GM18508 (cell line): ENCODE data around the gene TK2.

Experiments used
- ATAC-seq: cut with Tn5 transposase; IDR thresholded peaks from one replicate; pipeline ENCODE4 v1.9.1; 2021; ENCODE audit warnings: moderate number of reproducible peaks; ENCODE audit not compliant: insufficient read depth, unreplicated experiment

The TK2 gene

DNA sequence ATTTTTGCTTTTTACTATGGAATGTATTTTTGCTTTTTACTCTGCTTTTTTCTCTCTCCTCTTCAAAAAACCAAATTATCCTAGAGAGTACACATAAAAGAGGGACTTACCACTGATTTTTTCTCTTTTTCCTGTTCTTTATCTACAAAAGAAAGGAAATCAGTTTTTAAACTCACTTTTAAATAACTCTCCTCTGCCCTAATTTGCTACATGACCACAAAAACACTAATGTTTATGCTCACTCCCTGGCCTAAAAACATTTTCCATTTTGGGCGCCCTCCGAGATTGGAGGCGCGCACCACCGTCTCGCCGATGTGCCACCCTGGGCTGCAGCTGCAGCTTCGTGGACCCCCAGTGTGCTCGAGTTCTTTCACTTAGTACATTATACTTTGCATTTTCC, 1.1 kb downstream of the TK2 start:
- no peak for ATAC-seq

DNA sequence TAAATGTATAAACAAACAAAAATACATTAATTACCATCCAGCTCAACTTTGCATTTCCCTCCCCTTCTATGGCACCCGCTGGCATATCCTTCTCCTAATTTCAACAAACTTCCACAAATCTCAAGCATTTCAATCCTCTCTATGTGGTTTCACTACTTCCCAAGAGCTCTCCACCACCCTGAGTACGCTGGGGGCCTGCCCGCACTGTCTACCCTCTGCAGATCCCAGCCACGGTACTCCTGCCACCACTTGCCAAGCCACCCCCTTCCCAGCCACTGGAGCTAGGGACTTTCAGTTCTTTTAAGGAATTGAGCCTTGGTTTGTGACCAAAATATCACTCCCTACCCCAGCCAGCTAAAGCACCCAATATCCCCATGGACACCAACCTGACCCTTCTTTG, 1.9 kb downstream of the TK2 start:
- ATAC-seq, result no peak

DNA sequence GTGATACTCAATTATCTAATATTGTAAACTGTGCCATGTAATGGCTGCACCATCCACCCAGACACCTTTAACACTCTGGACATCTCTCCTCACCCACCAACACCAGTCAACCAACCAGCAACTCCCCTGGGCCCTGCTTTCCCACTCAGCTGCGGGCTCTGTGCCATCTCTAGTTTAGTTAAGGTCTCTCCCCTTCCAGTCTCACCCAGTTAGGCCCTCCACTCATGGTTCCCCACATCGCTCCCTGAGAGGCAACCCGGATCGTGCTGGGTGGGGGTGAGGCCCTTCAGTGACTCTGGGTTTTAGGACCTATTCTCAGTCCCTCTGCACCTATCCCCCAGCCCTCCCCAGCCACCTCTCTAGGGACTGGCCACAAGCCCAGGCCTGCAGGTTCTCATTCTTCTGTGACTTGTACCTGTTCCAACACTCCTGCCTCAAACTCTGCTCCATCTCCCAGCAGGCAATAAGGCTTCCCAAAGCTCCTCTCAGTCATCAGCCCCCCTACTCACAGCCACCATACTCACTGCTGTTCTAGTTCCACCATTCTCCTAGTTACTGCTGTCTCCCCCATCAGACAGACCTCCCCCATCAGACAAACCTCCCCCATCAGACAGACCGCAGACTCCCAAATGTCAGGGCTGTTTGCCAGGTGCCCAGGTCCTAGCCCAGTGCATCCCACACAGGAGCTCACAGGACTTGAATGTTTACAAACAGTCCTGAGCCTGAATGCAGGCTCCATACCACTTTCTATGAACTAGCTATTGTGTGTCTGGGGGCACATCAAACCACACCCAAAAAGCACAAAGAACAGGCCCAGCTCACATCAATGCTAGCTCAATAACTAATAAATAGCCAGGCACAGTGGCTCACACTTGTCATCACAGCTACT, 2.6 kb downstream of the TK2 start:
- ATAC-seq, result no peak

DNA sequence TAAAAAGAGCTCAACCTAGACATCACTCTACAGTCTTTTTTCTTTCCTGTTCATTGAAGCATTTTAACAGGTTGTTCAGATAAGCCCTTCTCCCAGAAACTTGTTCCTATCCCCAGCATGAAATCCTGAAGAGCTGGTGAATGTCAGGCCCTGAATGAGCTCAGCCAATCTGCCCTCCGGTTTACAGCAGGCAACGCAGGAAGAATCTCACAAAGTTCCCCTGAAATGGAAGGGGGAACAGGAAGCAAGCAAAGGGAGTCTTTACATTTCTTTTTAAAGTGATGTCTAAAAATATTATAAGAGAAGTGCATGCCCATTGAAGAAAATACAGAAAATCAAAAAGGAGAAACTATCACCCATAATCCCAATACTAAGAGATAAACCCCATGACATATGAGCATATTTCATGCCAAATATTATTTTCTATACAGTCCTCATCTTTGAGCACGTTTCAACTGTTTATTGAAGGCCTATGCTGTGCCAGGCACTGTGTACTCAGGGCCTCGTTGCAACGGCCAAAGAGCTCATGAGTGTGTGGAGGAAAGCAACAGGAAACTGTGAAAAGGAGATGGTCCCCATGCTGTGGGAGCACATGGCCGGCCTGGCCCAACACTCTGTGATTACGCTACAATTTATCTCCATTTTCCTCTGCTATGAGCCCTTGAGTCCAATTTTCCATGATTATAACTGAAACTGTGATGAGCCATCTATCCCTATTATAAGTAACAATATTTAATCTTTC, 5.7 kb downstream of the TK2 start:
- no peak for ATAC-seq

DNA sequence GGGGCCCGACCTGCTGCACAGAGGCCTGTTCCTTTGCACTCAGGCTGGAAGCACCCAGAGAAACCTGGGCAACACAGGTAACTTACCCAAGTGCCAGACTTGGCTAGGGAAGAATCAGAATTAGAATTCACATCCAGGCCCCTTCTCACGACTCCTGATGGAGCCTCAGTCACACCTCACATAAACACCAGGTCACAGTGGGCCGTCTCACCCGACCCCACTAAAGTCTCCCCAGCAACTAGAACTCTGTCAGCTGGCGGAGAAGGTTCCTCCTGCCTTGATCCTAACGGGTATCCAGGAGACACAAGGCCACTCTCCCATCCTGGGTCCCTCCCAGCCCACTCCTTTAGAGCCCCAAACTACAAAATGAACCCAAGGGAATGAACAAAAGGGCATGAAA, 6.4 kb downstream of the TK2 start:
- no peak for ATAC-seq

DNA sequence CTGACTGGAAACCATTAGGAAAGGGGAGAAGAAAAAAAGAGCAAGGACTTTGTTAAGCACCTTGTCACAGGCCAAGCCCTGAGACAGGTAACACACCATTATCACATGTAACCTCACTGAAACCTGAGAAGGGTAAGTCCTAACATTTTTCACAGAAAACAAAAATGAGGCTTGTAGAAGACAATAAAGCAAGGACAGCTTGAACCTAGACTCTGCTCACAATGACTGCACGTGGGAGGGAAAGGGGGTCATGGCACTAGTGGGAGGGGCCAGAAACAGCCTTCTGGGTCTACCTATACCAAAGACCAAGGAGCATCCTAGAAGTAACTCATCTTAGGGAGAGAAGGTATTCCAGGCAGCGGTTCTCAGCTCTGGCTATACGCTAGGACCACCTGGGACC, 7.5 kb downstream of the TK2 start:
- ATAC-seq, result no peak

DNA sequence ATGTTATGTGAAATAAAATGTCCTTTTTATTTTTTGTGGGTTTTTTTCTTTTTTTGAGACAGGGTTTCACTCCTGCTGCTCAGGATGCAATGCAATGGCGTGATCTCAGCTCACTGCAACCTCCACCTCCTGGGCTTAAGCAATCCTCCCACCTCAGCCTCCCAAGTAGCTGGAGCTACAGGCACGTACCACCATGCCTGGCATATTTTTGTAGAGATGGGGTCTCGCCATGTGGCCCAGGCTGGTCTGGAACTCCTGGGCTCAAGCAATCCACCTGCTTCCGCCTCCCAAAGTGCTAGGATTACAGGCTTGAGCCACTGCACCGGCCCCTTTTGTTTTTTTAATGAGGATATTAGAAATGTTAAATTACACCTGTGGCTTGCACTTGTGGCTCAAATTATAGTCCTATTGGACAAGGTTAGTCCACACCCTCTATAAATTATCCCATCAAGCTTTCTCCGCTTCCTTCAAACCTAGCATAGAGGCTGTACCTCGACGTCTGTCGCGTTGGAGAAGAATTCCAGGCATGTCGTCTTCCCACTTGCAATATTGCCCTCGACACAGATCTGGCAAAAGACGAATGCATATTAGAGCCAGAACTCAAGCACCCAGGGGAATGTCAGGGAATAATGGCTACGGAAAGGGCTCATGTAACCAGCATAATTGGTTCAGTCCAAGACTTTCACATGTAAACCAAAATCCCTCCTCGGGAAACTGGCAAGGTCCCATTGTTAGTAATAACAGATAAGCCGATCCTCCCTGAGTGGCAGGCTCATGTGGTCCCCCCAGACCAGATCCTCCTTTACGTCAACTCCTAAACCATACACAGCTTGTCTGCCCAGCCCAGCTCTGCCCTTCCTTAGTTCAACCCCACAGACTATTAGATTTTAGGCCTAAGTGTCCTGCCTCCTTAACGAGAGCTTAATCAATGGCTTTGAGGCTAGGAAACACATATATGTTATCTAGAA, 8.2 kb downstream of the TK2 start:
- no peak for ATAC-seq

DNA sequence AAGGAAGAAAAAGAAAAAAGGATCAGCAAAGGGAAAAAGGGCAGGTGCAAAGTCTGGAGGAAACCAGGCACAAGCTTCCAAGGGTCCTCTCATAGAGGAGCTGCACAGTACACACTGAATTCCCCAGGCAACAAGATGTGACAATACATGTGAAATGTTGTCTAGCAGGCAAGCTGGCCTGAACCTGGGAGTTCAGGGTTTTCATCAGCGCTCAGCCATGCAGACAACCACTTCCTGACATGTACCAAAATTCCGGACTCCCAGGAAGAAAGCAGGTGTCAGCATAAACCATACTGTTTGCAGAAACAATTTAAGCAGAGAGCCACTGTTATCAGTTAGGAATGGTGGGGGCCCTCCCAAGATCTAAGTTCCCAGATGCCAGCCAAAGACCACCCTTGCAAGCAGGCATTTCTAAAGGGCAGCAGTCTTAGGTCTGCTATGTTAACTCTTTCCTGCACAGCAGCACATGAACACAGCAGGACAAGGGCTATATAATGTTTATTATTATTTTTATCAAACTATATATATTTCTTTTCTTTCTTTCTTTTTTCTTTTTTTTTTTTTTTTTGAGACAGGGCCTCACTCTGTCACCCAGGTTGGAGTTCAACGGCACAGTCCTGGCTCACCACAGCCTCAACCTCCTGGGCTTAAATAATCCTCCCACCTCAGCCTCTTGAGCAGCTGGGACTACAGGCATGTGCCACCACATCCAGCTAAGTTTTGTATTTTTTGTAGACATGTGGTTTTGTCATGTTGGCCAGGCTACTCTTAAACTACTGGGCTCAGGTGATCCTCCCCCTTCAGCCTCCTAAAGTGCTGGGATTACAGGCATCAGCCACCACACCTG, 10.1 kb downstream of the TK2 start:
- no peak for ATAC-seq

DNA sequence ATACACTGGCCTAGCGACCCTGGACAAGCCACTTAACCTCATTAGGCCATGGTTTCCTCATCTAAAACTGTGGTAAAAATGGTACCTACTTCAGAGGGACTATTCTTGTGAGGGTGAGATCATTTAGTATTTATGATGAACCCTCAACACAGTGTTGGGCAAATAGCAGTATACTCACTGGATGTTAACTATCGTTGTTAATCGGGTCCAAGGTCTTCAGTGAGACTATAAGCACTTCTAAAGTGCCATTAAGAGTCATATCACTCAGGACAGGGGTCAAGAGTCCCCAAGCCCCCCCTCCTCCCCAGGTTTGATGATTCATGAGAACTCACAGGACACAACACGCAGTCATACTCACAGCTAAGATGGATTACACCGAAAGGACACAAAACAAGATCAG, 11.0 kb downstream of the TK2 start:
- no peak for ATAC-seq

DNA sequence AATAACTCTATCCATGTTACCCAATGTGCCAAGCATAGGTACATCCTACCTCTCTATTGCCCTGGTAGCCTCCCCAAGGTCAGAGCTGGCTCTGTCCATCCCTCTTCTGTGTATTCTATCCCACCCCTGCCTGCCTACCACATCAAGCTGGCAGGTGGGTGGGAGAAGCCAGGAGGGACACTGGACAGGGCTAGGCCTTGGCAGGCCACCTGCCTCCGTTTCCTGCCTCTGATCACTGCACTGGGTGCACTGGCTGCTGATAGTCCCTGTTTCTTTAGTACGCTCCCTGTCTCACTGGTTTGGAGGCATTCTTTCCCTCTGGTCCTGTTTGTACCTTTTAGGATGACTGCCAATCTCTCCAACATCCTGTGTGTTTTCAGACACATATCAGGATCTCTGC, 12.7 kb downstream of the TK2 start:
- ATAC-seq, result no peak

DNA sequence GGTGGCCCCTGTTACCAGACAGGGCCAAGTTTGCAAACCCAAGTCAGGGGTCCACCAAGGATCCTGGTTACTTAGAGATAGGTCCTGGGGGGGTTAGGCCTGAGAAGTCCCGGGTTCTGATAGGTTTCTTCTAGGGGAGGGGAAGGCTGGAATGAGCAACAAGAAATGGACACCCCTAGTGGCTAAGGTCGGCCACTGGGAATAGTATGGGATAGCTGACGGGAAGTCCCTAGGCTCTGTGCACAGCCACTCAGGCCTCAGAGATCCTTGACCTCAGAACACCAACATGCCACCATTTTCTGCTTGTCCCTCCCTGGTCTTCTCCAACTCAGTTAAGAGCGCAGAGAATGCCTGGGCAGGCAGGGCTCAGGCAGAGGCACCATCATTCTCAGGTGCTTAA, 13.4 kb downstream of the TK2 start:
- no peak for ATAC-seq

DNA sequence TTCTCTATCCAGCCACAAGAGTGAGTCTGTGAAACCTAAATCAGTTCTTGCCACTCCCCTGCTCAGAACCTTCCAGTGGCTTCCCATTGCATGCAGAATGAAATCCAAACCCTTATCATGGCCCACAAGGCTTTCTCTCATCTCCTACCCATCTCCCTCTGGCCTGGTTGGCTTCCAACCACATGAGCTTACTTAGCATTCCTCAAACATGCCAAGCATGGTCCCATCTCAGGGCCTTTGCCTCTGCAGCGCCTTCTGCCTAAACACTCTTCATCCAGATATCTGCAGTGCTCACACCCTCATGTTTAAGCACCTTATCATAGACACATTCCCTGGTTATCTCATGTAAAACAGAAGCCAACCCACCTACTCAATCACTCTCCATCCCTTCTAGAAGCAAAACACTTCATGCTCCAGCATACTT, 15.5 kb downstream of the TK2 start:
- ATAC-seq, result no peak

DNA sequence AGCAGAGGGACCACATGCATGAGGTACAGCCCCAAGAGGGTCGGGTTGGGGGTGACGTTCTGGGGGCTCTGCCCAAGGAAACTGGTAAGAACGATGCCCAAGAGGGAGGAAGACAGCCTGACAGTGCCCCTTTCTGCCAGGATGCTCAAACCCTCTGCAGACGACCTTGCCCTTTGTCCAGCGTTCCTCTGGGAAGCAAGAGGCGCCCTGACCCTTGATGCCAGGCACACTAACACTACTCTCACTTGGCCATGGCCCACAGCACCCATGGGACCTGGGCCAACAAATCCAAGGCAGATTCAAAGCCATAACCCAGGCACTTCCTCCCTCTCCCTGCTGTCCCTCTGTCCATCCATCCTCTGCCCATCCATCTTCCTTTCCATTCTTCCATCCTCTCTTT, 20.4 kb downstream of the TK2 start:
- no peak for ATAC-seq

DNA sequence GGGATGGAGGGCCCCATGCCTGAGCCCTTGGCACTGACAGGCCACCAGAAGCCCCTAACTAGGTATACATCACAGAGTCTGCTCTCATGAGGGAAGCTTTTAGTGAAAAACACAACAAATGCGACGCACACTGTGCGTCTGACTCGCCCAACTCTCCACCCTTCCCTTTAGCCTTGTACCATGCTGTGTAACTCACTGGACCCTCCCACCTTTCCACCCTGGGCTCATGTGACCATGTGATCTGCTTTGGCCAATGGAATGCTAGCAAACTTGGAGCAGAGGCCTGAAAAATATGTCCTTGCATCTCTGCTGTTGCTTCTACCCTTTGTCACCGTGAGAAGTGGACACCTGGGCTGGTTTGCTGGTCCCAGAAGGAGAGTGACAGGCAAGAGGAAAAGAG, 21.6 kb downstream of the TK2 start:
- no peak for ATAC-seq

DNA sequence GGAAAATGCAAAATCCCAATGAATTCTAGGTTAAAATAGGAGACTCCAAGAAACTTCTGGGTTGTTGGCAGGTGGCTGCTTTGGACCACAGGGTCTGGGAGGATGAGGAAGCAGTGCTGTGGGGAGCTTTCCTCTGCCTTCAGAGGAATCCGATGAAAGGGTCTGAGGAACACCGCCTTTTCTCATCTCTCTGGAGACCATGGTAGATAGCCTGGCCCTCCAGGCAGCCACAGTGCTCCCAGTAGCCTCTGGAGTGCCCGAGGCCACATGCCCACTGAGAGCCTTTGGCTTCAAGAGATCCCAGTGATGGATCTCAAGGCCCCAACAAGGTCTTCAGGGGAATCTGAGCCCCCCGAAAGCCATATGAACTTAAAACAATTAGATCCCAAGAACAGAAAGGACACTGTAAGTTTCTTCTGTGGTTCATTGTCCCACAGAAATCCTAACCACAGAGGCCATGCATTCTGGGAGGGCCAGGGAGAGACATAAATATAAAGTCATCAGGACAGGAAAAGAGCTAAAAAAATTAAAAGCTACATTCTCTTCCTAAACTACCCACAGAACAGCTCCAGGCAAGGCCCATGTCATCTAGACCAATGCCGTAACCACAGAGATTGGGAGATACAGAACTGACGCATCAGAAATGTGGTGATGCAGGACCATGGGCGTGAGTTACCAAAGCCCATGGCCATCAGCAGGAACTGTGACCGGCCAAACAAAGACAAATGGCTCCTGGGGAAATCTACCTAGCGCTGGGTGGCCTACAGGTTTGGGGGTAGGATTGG, 24.3 kb downstream of the TK2 start:
- ATAC-seq, result no peak

DNA sequence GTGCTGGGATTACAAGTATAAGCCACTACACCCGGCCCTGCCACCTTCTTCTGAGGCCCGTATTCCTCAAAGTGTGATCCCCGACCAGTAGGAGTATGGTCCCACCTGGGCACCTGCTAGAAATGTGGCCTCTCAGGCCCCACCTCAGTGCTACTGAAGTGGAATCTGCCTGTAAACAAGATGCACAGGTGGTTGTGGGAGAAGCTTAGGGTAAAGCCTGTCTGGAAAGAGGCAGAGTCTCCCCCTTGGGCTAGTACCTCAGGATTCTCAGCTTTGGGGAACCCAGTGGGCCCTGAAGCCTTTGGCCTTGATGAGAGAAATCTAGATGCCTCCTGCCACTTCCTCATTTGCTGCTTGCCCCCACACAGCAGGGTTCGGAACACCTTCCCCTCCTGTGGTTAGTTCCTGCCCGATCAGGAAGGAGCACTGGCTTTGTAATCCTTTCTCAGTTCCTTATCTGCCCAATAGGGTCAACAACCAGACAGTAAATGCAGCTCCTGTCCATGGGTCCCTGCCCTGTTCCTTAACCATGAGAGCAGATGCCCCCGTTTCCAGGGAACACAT, 25.2 kb downstream of the TK2 start:
- peak; percentile 56 for ATAC-seq

DNA sequence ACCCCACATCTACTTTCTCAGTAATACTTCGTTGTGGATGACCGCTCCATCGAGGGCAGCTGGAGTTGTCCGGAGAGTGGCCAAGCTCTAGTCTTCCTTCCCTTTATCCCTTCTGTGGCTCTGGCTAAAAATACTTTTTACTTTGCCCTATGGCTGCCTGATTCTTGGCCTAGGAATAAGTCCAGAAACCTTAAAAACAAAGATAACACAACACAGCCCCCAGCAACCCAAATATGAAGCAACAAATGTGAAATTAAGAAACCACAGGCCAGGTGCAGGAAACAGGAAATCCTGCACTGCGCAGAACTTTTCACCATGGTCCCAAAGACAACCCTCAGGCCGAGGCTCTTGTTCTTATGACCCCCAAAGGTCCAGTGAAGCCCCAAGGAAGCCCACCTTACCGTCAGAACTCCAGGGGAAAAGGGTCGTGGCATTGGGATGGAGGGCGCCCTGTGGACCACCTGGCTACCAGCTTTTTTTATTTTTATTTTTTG, 26.0 kb downstream of the TK2 start:
- ATAC-seq, result no peak

DNA sequence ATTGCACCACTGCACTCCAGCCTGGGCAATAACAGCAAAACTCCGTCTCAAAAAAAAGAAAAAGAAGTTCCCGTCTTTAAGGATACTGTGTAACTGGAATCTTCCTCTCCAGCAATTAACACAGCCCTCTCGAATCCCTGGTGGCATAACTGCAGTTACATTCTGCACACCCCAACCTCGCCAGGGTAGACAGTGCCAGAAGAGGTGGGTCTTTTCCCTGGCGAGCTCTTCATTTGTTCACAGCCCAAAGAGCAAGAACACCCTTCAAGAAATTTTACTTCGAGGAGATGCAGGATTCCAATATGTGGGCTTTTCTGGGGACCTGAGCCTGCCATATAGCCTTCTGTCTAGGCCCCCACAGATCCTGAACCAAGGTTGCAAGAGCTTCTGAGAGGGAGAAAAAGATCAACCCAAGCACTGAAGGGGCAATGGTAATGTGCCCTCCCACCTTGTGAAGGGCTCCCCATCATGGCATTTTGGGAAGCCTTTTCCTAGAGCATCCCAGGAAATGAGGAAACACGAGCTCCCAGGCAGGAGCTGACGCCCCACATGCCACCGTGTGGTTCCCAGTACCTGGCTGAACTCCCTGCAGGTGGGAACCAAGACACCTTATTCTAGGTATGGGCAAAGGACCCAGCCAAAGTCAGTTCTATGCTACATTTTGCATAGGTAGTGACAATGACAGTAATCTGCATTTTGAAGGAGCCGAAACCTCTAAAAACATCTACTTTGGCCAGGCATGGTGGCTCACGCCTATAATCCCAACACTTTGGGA, 26.9 kb downstream of the TK2 start:
- ATAC-seq, result no peak
